ENCODE data around the gene EPDR1.
"Not testable (repeated sequence)": the region's sequence is repeated elsewhere in the genome, so short reads cannot be mapped to it uniquely, and the experiment has no call there.

Gene EPDR1

GRCh38 chr7:37933018-37933566, 12.7 kb downstream of the EPDR1 start:
- ATAC-seq (replicated peaks; ENCODE audit: extremely low read depth, poor library complexity, severe bottlenecking) (no peak), DNase-seq (ENCODE audit: low spot score in 2 of 2) (no peak)
- Mint-ChIP-seq H3K27ac (ENCODE audit: low read depth) (no peak overlapping the region), H3K4me3 (no peak overlapping the region), H3K36me3 (ENCODE audit: insufficient read depth) (no peaks in the 10 kb centered on the region), H3K9me3 (peaks cover 10% of the 10 kb centered on the region), H3K4me1 (no peaks in the 10 kb centered on the region), H3K27me3 (peaks cover 12% of the 10 kb centered on the region)

- H3K27ac Mint-ChIP-seq (ENCODE audit: low read depth): no peak overlapping the region
- DNase-seq (ENCODE audit: low spot score in 2 of 2): no peak
- H3K4me1 Mint-ChIP-seq: no peaks in the 10 kb centered on the region
- H3K4me3 Mint-ChIP-seq: no peak overlapping the region
- peaks cover 26% of the 10 kb centered on the region for H3K27me3 Mint-ChIP-seq
- peaks cover 5% of the 10 kb centered on the region for H3K9me3 Mint-ChIP-seq
- no peaks in the 10 kb centered on the region for H3K36me3 Mint-ChIP-seq (ENCODE audit: insufficient read depth)
- no peak for ATAC-seq (replicated peaks; ENCODE audit: extremely low read depth, poor library complexity, severe bottlenecking)
These were observed 22.6 kb downstream of the EPDR1 start for GRCh38 chr7:37942934-37943610.

GRCh38 chr7:37943905-37944736, 23.7 kb downstream of the EPDR1 start:
- DNase-seq (ENCODE audit: low spot score in 2 of 2) (no peak), ATAC-seq (replicated peaks; ENCODE audit: extremely low read depth, poor library complexity, severe bottlenecking) (no peak)
- Mint-ChIP-seq H3K27ac (ENCODE audit: low read depth) (no peak overlapping the region), H3K9me3 (peaks cover 5% of the 10 kb centered on the region), H3K4me1 (no peaks in the 10 kb centered on the region), H3K4me3 (no peak overlapping the region), H3K27me3 (peaks cover 26% of the 10 kb centered on the region), H3K36me3 (ENCODE audit: insufficient read depth) (no peaks in the 10 kb centered on the region)

- Mint-ChIP-seq H3K4me3 (no peak overlapping the region), H3K27me3 (peaks cover 23% of the 10 kb centered on the region), H3K9me3 (peaks cover 5% of the 10 kb centered on the region), H3K36me3 (ENCODE audit: insufficient read depth) (no peaks in the 10 kb centered on the region), H3K27ac (ENCODE audit: low read depth) (no peak overlapping the region), H3K4me1 (no peaks in the 10 kb centered on the region)
- ATAC-seq (replicated peaks; ENCODE audit: extremely low read depth, poor library complexity, severe bottlenecking): no peak
- DNase-seq (ENCODE audit: low spot score in 2 of 2): no peak
These were observed 24.3 kb downstream of the EPDR1 start for GRCh38 chr7:37944737-37945054.

GRCh38 chr7:37945336-37945735, 24.9 kb downstream of the EPDR1 start:
- ATAC-seq (replicated peaks; ENCODE audit: extremely low read depth, poor library complexity, severe bottlenecking): no peak
- Mint-ChIP-seq H3K36me3 (ENCODE audit: insufficient read depth) (no peaks in the 10 kb centered on the region), H3K27ac (ENCODE audit: low read depth) (no peak overlapping the region), H3K9me3 (peaks cover 5% of the 10 kb centered on the region), H3K27me3 (peaks cover 16% of the 10 kb centered on the region), H3K4me1 (no peaks in the 10 kb centered on the region), H3K4me3 (no peak overlapping the region)
- DNase-seq (ENCODE audit: low spot score in 2 of 2): no peak

GRCh38 chr7:37947138-37947940, 26.9 kb downstream of the EPDR1 start:
- Mint-ChIP-seq H3K4me3 (no peak overlapping the region), H3K36me3 (ENCODE audit: insufficient read depth) (no peaks in the 10 kb centered on the region), H3K4me1 (no peaks in the 10 kb centered on the region), H3K27ac (ENCODE audit: low read depth) (no peak overlapping the region), H3K27me3 (peaks cover 9% of the 10 kb centered on the region), H3K9me3 (peaks cover 5% of the 10 kb centered on the region)
- no peak for DNase-seq (ENCODE audit: low spot score in 2 of 2)
- ATAC-seq (replicated peaks; ENCODE audit: extremely low read depth, poor library complexity, severe bottlenecking): no peak

- no peak for ATAC-seq (replicated peaks; ENCODE audit: extremely low read depth, poor library complexity, severe bottlenecking)
- no peak overlapping the region for H3K4me3 Mint-ChIP-seq
- no peaks in the 10 kb centered on the region for H3K4me1 Mint-ChIP-seq
- no peaks in the 10 kb centered on the region for H3K36me3 Mint-ChIP-seq (ENCODE audit: insufficient read depth)
- H3K27me3 Mint-ChIP-seq: peaks cover 8% of the 10 kb centered on the region
- no peak for DNase-seq (ENCODE audit: low spot score in 2 of 2)
- H3K9me3 Mint-ChIP-seq: peaks cover 5% of the 10 kb centered on the region
- no peak overlapping the region for H3K27ac Mint-ChIP-seq (ENCODE audit: low read depth)
These were observed 27.4 kb downstream of the EPDR1 start for GRCh38 chr7:37947941-37948210.

GRCh38 chr7:37952240-37952639, 31.8 kb downstream of the EPDR1 start:
- Mint-ChIP-seq H3K27me3 (peaks cover 12% of the 10 kb centered on the region), H3K36me3 (ENCODE audit: insufficient read depth) (no peaks in the 10 kb centered on the region), H3K27ac (ENCODE audit: low read depth) (no peak overlapping the region), H3K4me1 (no peaks in the 10 kb centered on the region), H3K4me3 (no peak overlapping the region), H3K9me3 (no peaks in the 10 kb centered on the region)
- ATAC-seq (replicated peaks; ENCODE audit: extremely low read depth, poor library complexity, severe bottlenecking) (no peak), DNase-seq (ENCODE audit: low spot score in 2 of 2) (no peak)

- H3K9me3 Mint-ChIP-seq; H3K36me3 Mint-ChIP-seq (ENCODE audit: insufficient read depth); H3K27ac Mint-ChIP-seq (ENCODE audit: low read depth); ATAC-seq (replicated peaks; ENCODE audit: extremely low read depth, poor library complexity, severe bottlenecking); H3K4me3 Mint-ChIP-seq; DNase-seq (ENCODE audit: low spot score in 2 of 2); H3K4me1 Mint-ChIP-seq: not testable (repeated sequence)
- H3K27me3 Mint-ChIP-seq: peaks cover 12% of the 10 kb centered on the region
These were observed 33.8 kb downstream of the EPDR1 start for GRCh38 chr7:37954217-37954616.

GRCh38 chr7:37956791-37957190, 36.4 kb downstream of the EPDR1 start:
- no peak for ATAC-seq (replicated peaks; ENCODE audit: extremely low read depth, poor library complexity, severe bottlenecking)
- no peak for DNase-seq (ENCODE audit: low spot score in 2 of 2)
- H3K27me3 Mint-ChIP-seq: peaks cover 25% of the 10 kb centered on the region
- no peaks in the 10 kb centered on the region for H3K4me1 Mint-ChIP-seq
- H3K4me3 Mint-ChIP-seq: no peak overlapping the region
- H3K9me3 Mint-ChIP-seq: no peaks in the 10 kb centered on the region
- H3K27ac Mint-ChIP-seq (ENCODE audit: low read depth): no peak overlapping the region
- H3K36me3 Mint-ChIP-seq (ENCODE audit: insufficient read depth): peaks cover 2% of the 10 kb centered on the region

- Mint-ChIP-seq H3K4me3 (no peak overlapping the region), H3K4me1 (no peaks in the 10 kb centered on the region), H3K9me3 (no peaks in the 10 kb centered on the region), H3K36me3 (ENCODE audit: insufficient read depth) (peaks cover 2% of the 10 kb centered on the region), H3K27ac (ENCODE audit: low read depth) (no peak overlapping the region), H3K27me3 (peaks cover 25% of the 10 kb centered on the region)
- ATAC-seq (replicated peaks; ENCODE audit: extremely low read depth, poor library complexity, severe bottlenecking): no peak
- DNase-seq (ENCODE audit: low spot score in 2 of 2): no peak
These were observed 37.0 kb downstream of the EPDR1 start for GRCh38 chr7:37957221-37957970.

GRCh38 chr7:37960483-37960882, 40.0 kb downstream of the EPDR1 start:
- Mint-ChIP-seq H3K27me3 (peaks cover 23% of the 10 kb centered on the region), H3K9me3 (no peaks in the 10 kb centered on the region), H3K27ac (ENCODE audit: low read depth) (no peak overlapping the region), H3K4me1 (no peaks in the 10 kb centered on the region), H3K4me3 (no peak overlapping the region), H3K36me3 (ENCODE audit: insufficient read depth) (peaks cover 2% of the 10 kb centered on the region)
- no peak for DNase-seq (ENCODE audit: low spot score in 2 of 2)
- ATAC-seq (replicated peaks; ENCODE audit: extremely low read depth, poor library complexity, severe bottlenecking): no peak
